Activated CD4-positive, alpha-beta T cell treated with anti-CD3 and anti-CD28 coated beads, Interleukin-2, amount 50 U/mL, for 16 hours (primary cell): ENCODE results near the gene SUV39H1.
"Not testable (repeated sequence)": the region's sequence is repeated elsewhere in the genome, so short reads cannot be mapped to it uniquely, and the experiment has no call there.

Source experiments
- DNase-seq: peaks from one replicate; pipeline ENCODE4 v3.0.0-alpha.2; 2020

SUV39H1 gene

DNA sequence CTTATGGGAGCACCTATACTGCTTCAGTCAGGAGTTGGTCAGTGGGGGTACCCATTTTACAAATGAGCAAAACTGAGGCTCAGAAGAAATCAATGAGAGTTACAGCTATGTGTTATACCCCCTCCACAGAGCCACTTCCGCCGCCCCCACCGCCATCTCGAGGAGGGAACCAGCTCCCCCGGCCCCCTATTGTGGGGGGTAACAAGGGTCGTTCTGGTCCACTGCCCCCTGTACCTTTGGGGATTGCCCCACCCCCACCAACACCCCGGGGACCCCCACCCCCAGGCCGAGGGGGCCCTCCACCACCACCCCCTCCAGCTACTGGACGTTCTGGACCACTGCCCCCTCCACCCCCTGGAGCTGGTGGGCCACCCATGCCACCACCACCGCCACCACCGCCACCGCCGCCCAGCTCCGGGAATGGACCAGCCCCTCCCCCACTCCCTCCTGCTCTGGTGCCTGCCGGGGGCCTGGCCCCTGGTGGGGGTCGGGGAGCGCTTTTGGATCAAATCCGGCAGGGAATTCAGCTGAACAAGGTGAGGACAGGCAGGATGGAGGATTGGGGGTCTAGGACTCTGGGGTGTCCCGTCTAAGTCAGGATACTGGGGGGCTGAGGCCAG, 7.9 kb upstream of the SUV39H1 start:
- DNase-seq: no peak

GRCh38 chrX:48689208-48689920, 7.2 kb upstream of the SUV39H1 start:
- no peak for DNase-seq

DNA sequence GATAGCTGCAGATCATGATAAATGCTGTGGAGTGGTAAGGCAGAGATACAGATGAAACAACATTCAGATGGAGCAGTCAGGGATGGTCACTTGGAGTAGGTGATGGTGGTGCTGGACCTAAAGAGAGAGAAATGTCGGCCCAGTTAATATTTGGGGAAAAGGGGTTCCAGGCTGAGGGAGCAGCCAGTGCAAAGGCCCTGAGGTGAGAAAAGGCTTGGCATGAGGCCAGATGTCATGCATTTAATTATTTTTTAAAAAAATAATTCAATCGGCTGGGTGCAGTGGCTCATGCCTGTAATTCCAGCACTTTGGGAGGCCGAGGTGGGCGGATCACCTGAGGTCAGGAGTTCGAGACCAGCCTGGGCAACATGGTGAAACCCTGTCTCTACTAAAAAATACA, 4.8 kb upstream of the SUV39H1 start:
- not testable (repeated sequence) for DNase-seq

DNA sequence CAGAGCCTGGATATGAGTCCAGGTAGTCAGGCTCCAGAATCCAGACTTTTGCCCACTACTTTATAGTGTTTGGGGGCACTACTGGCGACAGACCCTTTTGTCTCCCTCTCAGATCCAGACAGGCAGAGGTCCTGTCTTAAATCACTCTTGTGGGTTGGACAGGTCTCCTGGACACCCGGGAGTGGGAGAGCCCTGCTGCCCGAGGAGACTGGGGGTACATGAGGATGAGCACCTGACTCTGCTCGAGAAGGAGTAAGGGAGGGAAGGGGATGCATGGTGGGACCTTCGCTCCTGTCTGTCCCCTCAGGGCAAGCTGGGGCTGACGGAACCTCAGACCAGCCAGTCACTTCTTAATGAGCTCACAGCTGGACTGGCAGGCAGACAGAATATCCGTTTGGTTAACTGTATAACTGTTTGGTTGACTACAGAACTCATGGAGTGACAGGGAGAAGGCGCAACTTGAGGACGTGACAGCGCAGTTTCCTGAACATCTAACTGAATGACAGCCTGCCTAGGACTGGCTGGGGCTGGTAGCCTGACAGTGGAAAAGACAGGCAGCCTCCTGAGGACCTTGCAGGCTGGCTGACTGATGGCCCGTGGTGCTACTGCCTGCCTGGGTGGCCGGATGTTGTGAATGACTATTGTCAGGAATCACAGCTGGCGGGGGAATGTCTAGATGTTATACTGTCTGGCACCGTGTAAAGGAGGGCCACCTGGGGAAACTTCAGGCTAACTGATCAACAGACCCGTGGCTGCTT, 1.6 kb upstream of the SUV39H1 start:
- no peak for DNase-seq

DNA sequence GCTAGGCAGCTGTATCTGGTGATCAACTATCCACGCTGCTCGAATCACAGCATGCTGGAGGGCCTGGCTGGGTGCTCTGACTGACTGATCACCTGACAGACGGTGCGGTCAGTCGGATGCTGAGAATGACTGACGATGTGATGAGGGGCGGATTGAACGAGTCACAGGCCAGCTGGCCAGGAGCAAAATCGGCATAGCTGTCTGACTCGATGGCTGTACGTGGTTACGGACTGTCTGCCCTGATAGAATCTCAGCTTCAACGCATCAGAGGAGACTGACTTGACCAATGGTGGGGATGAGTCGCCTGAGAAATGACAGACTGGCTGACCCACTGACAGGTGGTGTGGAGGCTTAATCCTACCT, 1.0 kb upstream of the SUV39H1 start:
- no peak for DNase-seq

DNA sequence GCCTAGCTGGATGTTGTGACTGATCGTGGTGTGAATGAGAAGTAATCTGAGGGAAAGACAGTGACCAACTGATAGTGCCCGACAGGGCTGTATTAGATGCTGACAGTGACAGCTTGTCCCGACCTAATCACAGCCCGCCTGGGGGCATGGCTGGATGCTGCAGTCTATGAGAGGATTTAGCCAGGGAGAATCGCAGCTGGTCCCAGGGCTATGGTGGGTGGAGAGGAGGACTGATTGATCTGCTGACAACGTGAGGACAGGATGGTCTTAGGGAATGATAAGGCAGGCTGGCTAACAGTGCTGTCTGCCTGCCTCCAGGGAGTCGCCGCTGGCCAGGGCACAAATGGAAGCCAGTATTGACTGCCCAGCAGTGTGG, 621 bp upstream of the SUV39H1 start:
- no peak for DNase-seq

DNA sequence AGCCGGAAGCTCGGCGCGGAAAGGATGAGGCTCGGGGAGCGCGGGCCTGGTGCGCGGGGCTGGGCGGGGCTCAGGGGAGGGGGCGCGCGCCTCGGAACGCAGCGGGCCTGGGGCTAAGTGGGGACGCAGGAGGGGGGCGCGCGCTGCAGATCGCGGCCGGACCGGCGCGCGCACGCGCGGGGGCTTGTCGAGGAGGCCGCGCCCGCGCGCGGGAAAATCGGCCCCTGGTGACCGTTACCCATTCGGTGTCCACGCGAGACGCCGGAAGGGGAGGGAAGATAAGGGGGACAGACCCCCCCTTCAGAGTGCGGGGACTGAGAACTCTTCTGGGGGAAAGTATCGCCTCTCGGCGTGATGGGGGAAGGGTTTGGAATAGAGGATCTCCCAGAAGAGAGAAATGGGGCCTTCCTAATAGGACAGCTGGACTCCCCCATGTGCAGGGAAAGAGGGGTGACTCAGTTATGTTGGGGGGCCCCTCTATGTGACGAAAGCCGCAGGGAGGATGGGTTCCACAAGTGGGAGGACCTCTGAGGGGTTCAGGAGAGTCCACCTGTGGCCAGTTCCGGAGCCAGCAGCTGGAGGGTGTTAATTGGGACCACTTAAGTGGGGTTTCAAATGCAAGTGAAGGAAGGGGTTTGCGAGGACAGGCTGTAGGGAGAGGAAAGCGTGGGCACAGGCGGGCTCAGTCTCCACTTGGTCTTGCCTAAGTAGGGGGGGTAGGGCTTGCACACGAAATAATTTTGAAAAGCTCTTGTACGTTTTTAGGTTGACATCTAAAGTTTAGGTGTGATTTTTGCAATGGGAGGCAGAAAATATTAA, 584 bp downstream of the SUV39H1 start:
- peak; percentile 54 for DNase-seq

DNA sequence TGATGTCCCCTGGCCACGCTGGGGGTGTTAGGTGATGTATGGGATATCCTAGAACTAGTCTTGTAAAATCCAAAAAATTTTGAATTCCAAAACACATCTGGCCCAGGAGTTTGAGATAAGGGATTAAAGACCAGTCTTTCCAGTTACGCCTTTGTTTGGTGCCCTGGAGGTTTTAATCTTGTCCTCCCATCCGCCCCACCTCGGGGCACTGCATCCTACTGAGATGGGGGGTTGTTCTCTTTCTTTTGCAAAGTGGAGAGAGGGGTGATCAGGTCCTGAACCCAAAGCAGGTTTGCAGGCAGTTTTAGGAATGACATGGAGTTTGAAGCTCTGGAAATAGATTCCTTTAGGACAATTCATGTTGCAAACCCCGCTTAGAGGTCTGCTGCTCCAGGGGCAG, 1.8 kb downstream of the SUV39H1 start:
- no peak for DNase-seq

DNA sequence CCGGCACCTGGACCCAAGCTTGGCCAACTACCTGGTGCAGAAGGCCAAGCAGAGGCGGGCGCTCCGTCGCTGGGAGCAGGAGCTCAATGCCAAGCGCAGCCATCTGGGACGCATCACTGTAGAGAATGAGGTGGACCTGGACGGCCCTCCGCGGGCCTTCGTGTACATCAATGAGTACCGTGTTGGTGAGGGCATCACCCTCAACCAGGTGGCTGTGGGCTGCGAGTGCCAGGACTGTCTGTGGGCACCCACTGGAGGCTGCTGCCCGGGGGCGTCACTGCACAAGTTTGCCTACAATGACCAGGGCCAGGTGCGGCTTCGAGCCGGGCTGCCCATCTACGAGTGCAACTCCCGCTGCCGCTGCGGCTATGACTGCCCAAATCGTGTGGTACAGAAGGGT, 3.7 kb downstream of the SUV39H1 start:
- no peak for DNase-seq

- no peak for DNase-seq
These were observed 4.6 kb downstream of the SUV39H1 start for GRCh38 chrX:48700951-48701653.

- no peak for DNase-seq
These were observed 5.5 kb downstream of the SUV39H1 start for GRCh38 chrX:48702032-48702431.

DNA sequence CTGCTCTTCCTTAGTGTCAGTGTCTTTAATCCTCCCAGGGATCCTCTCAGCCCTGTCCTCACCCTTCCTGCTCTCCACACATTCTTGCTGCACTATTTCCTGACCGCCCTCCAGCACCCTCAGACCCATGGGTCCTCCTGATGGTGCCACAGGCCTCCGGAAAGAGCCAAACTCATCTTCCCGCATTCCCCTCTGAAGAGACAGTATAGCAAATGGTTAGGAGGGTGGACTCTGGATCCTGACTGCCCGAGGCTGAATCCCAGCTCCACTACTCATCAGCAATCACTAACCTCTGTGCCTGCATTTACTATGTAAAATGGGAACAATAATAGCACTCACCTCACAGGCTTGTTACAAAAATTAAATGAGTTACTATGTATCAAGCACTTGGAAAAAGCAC, 6.2 kb downstream of the SUV39H1 start:
- no peak for DNase-seq

- no peak for DNase-seq
These were observed 6.7 kb downstream of the SUV39H1 start for GRCh38 chrX:48703228-48703627.

- no peak for DNase-seq
These were observed 7.3 kb downstream of the SUV39H1 start for GRCh38 chrX:48703642-48704481.

DNA sequence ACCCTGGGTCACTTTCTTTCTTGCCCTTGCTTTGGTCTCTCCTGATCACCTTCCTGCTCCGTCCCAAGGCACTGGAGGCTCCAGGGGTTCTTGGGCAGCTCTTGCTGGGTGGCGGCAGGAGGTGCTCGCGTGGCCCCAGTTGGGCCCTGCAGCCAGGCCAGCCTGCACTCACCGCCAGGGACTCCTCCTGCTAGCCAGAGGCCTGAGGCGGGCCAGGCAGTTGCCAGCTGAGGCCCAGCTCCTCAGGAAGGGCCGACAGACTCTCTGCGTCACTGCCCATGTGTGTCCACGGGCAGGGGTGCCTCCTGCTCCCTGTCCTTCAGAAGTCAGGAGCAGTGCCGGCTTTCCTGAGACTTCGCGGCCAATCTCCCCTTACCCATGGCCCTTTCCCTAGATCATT, 9.3 kb downstream of the SUV39H1 start:
- no peak for DNase-seq

DNA sequence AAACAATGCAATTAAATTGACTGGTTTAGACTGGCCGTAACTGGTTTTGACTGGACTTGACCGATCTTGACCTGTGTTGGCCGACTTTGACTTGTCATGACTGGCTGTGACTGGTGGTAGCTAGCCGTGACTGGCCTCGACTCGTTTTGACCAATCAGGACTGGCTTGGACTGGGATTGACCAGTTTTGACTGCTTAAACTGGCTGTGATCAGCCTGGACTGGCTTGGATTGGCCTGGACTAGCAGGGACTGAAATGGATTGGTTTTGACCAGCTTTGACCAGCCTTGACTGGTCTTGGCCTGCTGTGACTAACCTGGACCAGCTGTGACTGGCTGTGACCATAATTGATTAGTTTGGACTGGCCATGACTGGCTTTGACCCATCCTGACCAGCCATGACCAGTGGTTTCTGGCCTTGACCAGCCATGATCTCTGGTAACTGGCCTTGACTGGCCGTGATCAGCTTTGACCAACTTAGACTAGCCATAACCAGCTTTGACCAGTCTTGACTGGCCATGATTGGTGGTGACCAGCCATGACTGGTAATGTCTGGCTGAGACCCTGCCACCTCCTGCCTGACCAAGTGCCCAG, 13.1 kb downstream of the SUV39H1 start:
- no peak for DNase-seq

GRCh38 chrX:48711162-48711928, 14.8 kb downstream of the SUV39H1 start:
- DNase-seq: no peak

- DNase-seq: no peak
These were observed 15.5 kb downstream of the SUV39H1 start for GRCh38 chrX:48711929-48712505.

DNA sequence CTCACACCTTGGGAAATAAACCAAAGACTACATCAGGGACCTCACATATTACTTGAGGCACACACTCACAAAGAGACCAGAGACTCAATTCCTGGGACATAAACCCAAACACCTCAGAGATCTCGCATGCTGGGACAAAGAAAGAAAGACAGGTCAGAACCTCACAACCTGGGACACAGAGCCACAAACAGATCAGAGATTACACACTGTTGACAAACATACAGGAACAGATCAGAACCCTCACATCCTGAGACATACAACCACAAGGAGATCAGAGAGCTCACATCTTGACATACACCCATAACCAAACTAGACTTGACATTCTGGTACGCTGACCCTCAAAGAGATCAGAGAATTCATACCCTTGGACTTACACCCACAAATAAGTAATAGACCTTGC, 17.3 kb downstream of the SUV39H1 start:
- no peak for DNase-seq

DNA sequence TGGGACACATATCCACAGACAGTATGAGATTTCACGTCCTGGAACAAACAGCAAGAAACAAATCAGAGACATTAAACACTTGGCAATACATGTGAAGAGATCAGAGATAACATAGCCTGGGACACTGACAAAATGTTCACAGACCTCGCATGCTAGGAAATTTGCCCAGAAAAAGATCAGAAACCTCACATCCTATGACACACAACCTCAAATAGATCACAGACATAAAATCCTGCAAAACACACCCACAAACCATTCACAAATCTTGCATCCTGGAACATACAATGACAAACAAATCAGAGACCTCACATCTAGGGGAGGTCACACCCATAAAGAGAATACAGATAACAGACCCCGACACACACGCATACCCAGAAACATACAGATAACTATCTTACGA, 18.0 kb downstream of the SUV39H1 start:
- no peak for DNase-seq
